ENCODE results near the gene ZNF362. TPM values are rescaled to one million over a fixed set of nuclear protein-coding genes. Genes with fewer than 3 reads are reported as not detected.

ZNF362 gene
- total and polyA plus RNA-seq, 2 experiments from 2014 or later: 22.5 to 55.0 TPM

GRCh38 chr1:33296824-33297223, 40.5 kb downstream of the ZNF362 start:
- no peaks in the 10 kb centered on the region for H3K27me3 ChIP-seq
- H3K27ac ChIP-seq: no peak overlapping the region
- no peak overlapping the region for H3K4me2 ChIP-seq
- peaks cover 3% of the 10 kb centered on the region for H3K79me2 ChIP-seq
- no peak overlapping the region for H2AFZ ChIP-seq
- peaks cover 16% of the 10 kb centered on the region for H3K4me1 ChIP-seq (ENCODE audit: insufficient read depth)
- no peaks in the 10 kb centered on the region for H4K20me1 ChIP-seq (ENCODE audit: insufficient read depth, poor library complexity, severe bottlenecking)
- TF ChIP-seq, protein P1, sequence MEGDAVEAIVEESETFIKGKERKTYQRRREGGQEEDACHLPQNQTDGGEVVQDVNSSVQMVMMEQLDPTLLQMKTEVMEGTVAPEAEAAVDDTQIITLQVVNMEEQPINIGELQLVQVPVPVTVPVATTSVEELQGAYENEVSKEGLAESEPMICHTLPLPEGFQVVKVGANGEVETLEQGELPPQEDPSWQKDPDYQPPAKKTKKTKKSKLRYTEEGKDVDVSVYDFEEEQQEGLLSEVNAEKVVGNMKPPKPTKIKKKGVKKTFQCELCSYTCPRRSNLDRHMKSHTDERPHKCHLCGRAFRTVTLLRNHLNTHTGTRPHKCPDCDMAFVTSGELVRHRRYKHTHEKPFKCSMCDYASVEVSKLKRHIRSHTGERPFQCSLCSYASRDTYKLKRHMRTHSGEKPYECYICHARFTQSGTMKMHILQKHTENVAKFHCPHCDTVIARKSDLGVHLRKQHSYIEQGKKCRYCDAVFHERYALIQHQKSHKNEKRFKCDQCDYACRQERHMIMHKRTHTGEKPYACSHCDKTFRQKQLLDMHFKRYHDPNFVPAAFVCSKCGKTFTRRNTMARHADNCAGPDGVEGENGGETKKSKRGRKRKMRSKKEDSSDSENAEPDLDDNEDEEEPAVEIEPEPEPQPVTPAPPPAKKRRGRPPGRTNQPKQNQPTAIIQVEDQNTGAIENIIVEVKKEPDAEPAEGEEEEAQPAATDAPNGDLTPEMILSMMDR (IDR thresholded peaks at IDR 0.05; ENCODE audit: poor library complexity): no peak
- TF ChIP-seq EZH2 (IDR thresholded peaks at IDR 0.05; ENCODE audit: borderline replicate concordance) (no peak), EZH2phosphoT487 (IDR thresholded peaks at IDR 0.05; ENCODE audit: low read depth, severe bottlenecking, unreplicated experiment) (no peak)
- no peaks in the 10 kb centered on the region for H3K9me3 ChIP-seq (ENCODE audit: low read depth)
- no peaks in the 10 kb centered on the region for H3K9me2 ChIP-seq (replicated peaks; ENCODE audit: insufficient read depth)
- no peak for DNase-seq (ENCODE audit: low spot score)
- WGBS (ENCODE audit: low lambda C conversion rate, missing lambda C conversion rate): 97% methylated on average over 3 of the region's 4 CpGs
- no peak overlapping the region for H3K4me3 ChIP-seq
- H3K36me3 ChIP-seq (replicated peaks; ENCODE audit: insufficient read depth, low read depth): no peaks in the 10 kb centered on the region

DNA sequence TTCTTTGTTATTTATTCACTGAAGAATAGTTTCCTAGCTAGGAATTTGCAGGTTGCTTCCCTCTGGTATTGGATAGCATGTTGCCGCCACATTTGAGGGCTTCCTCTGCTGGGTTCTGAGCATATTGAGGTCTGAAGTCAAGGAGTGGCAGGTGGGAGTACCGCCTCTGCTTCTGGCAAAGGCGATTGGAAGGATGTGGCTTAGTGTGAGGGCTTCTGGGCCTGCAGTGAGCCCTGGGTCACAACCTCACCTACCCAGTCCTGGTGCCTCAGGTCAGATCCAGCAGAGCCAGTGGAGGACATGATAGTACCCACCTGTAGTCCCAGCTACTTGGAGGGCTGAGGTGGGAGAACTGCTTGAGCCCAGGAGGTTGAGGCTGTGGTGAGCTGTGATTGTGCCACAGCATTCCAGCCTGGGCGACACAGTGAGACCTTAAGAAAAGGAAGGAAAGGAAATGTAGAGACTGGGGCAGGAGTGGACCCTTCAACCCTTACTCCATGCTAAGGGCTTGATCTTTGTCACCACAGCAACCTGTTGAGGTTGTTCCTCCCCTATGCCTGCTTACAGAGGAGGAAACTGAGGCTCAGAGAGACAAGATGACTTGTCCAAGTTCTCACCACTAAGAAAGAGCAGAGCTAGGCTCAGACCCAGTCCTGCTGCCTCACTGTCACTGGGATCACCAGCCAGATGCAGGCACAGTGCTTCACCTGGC, 41.8 kb downstream of the ZNF362 start:
- Histone ChIP-seq H3K9me3 (ENCODE audit: low read depth) (no peaks in the 10 kb centered on the region), H3K36me3 (replicated peaks; ENCODE audit: insufficient read depth, low read depth) (no peaks in the 10 kb centered on the region), H3K4me2 (no peak overlapping the region), H3K79me2 (peaks cover 3% of the 10 kb centered on the region), H3K4me3 (no peak overlapping the region), H2AFZ (no peak overlapping the region), H3K27me3 (no peaks in the 10 kb centered on the region), H3K9me2 (replicated peaks; ENCODE audit: insufficient read depth) (no peaks in the 10 kb centered on the region), H3K27ac (no peak overlapping the region), H4K20me1 (ENCODE audit: insufficient read depth, poor library complexity, severe bottlenecking) (no peaks in the 10 kb centered on the region), H3K4me1 (ENCODE audit: insufficient read depth) (peaks cover 16% of the 10 kb centered on the region)
- WGBS (ENCODE audit: low lambda C conversion rate, missing lambda C conversion rate): 97% methylated on average over 4 of the region's 4 CpGs
- DNase-seq (ENCODE audit: low spot score): no peak
- TF ChIP-seq, protein P1 (IDR thresholded peaks at IDR 0.05; ENCODE audit: poor library complexity): no peak
- no peak for TF ChIP-seq EZH2phosphoT487 (IDR thresholded peaks at IDR 0.05; ENCODE audit: low read depth, severe bottlenecking, unreplicated experiment)
- TF ChIP-seq EZH2 (IDR thresholded peaks at IDR 0.05; ENCODE audit: borderline replicate concordance): no peak

- TF ChIP-seq, protein P1 (IDR thresholded peaks at IDR 0.05; ENCODE audit: poor library complexity): peak; percentile 63
- no peak for TF ChIP-seq EZH2 (IDR thresholded peaks at IDR 0.05; ENCODE audit: borderline replicate concordance)
- Histone ChIP-seq H3K9me2 (replicated peaks; ENCODE audit: insufficient read depth) (no peaks in the 10 kb centered on the region), H3K36me3 (replicated peaks; ENCODE audit: insufficient read depth, low read depth) (no peaks in the 10 kb centered on the region), H3K4me1 (ENCODE audit: insufficient read depth) (peaks cover 16% of the 10 kb centered on the region), H3K9me3 (ENCODE audit: low read depth) (no peaks in the 10 kb centered on the region), H2AFZ (no peak overlapping the region), H3K27ac (no peak overlapping the region), H3K27me3 (no peaks in the 10 kb centered on the region), H3K79me2 (peaks cover 3% of the 10 kb centered on the region), H4K20me1 (ENCODE audit: insufficient read depth, poor library complexity, severe bottlenecking) (no peaks in the 10 kb centered on the region), H3K4me3 (no peak overlapping the region), H3K4me2 (no peak overlapping the region)
- 84% methylated on average over 18 of the region's 18 CpGs for WGBS (ENCODE audit: low lambda C conversion rate, missing lambda C conversion rate)
- DNase-seq (ENCODE audit: low spot score): peak; percentile 80
Measured at GRCh38 chr1:33298623-33299277, 42.5 kb downstream of the ZNF362 start.

Measured in hepatocyte (in vitro differentiated cells).